K562 (cell line): ENCODE results near the gene RAB5A. TPM values are rescaled to one million over a fixed set of nuclear protein-coding genes. Genes with fewer than 3 reads are reported as not detected.

Experiments
- ATAC-seq: fragments of 200-7000 bp; cut with Tn5 transposase; 3 replicates; pipeline ENCODE4 v1.9.1; 2020; ENCODE audit warnings: moderate library complexity
- BruUV-seq: library from RNA; stranded (reverse); fragments of 400-500 nt; replicated peaks from 2 replicates; lab custom pipeline; 2021; lab: Mats Ljungman, UMichigan
- CTCF ChIA-PET: fragments of 300-600 bp; formaldehyde crosslinking; extraction: SDS; loops from one replicate; lab custom pipeline; 2021; ENCODE audit warnings: low intra/inter-chr PET ratio; lab: Yijun Ruan, JAX
- POLR2A ChIA-PET: fragments of 300-600, 350-650 bp; sonication (Branson Sonifier 250); formaldehyde crosslinking; extraction: SDS; loops from one replicate; lab custom pipeline; 2021; ENCODE audit warnings: antibody characterized with exemption, inconsistent platforms; lab: Yijun Ruan, JAX
- DNase-seq, 4 experiments: peaks; one replicate each; pipeline versions ENCODE4 v3.0.0 to v3.0.0-alpha.2; 2011 to 2018; ENCODE audit warnings: low spot score in 3 of 4, mixed read lengths in 3 of 4; ENCODE audit errors: extremely low read depth in 1 of 4
- FAIRE-seq: peaks from 2 replicates; lab custom pipeline; 2011; peaks lifted over from hg19 to GRCh38; lab: Jason Lieb, UNC
- H2AFZ ChIP-seq: 2 replicates; pipeline ENCODE4 v1.6.0; 2011; ENCODE audit warnings: low read depth, low read length, control low read depth, inconsistent platforms
- H3K27ac ChIP-seq: fragments of 200-600 bp; 3 replicates; pipeline ENCODE4 v1.8.0; 2011; ENCODE audit warnings: low read depth, mild to moderate bottlenecking, control low read depth, inconsistent platforms, low read length, moderate library complexity, mixed read lengths; ENCODE audit errors: extremely low read depth
- H3K27me3 ChIP-seq, 2 experiments: fragments of 300-600 bp in 1 of 2; 2 replicates in 1 of 2; 3 replicates in 1 of 2; pipeline versions ENCODE4 v1.6.0 to v1.8.0; 2011; ENCODE audit warnings: inconsistent platforms in 2 of 2, low read length in 2 of 2, mild to moderate bottlenecking in 1 of 2, mixed read lengths in 1 of 2, moderate library complexity in 1 of 2; ENCODE audit not compliant: control insufficient read depth in 2 of 2, insufficient read depth in 2 of 2
- H3K36me3 ChIP-seq: fragments of 300-600 bp; 3 replicates; pipeline ENCODE4 v1.8.0; 2011; ENCODE audit warnings: mild to moderate bottlenecking, low read length, inconsistent platforms; ENCODE audit not compliant: control insufficient read depth, insufficient read depth
- H3K4me1 ChIP-seq, 2 experiments: fragments of 200-600 bp in 1 of 2; replicated peaks in 1 of 2; 2 replicates in 1 of 2; 3 replicates in 1 of 2; pipeline versions ENCODE4 v1.5.1 to v1.8.0; 2011; ENCODE audit warnings: inconsistent platforms in 2 of 2, low read length in 2 of 2, mild to moderate bottlenecking in 1 of 2, mixed read lengths in 1 of 2, moderate library complexity in 1 of 2; ENCODE audit not compliant: control insufficient read depth in 2 of 2, insufficient read depth in 2 of 2
- H3K4me2 ChIP-seq: 2 replicates; pipeline ENCODE4 v1.6.1; 2011; ENCODE audit warnings: low read length, control low read depth, inconsistent platforms, mixed read lengths; ENCODE audit not compliant: insufficient read depth
- H3K4me3 ChIP-seq: fragments of 200-600 bp; sonication (generic), shearing (Covaris generic); 2 replicates; pipeline ENCODE4 v1.5.1; 2016; ENCODE audit warnings: control low read depth, inconsistent platforms
- H3K79me2 ChIP-seq: fragments of 200-600 bp; 3 replicates; pipeline ENCODE4 v1.8.0; 2011; ENCODE audit warnings: low read length, inconsistent platforms; ENCODE audit not compliant: control insufficient read depth, insufficient read depth
- H3K9ac ChIP-seq, 2 experiments: 2 replicates each; pipeline versions ENCODE4 v1.6.0 to v1.6.1; 2011; ENCODE audit warnings: low read depth in 2 of 2, low read length in 2 of 2, control low read depth in 1 of 2, inconsistent platforms in 1 of 2, mild to moderate bottlenecking in 1 of 2, mixed read lengths in 1 of 2; ENCODE audit not compliant: insufficient read depth in 1 of 2
- H3K9me1 ChIP-seq: one replicate; pipeline ENCODE4 v1.6.0; 2011; ENCODE audit warnings: inconsistent platforms, mild to moderate bottlenecking, low read length, moderate library complexity; ENCODE audit not compliant: control insufficient read depth, insufficient read depth
- H3K9me3 ChIP-seq: replicated peaks from 2 replicates; pipeline ENCODE4 v1.5.1; 2011; ENCODE audit warnings: low read depth, low read length, inconsistent platforms; ENCODE audit not compliant: control insufficient read depth, insufficient read depth
- H4K20me1 ChIP-seq: replicated peaks from 2 replicates; pipeline ENCODE4 v1.6.1; 2011; ENCODE audit warnings: low read length, inconsistent platforms, mixed read lengths; ENCODE audit not compliant: control insufficient read depth, insufficient read depth
- CAMTA2 ChIP-seq: fragments of 250-450 bp; sonication (Bioruptor Pico); conservative IDR thresholded peaks from 2 replicates; pipeline ENCODE4 v1.5.1; 2022
- ELF2 ChIP-seq: fragments of 250-450 bp; sonication (Bioruptor Pico); IDR thresholded peaks from 2 replicates; pipeline ENCODE4 v1.5.0; 2021; ENCODE audit warnings: mild to moderate bottlenecking
- HDAC1 ChIP-seq, 2 experiments: fragments of 450-650 bp; IDR thresholded peaks; 2 replicates each; pipeline ENCODE4 v1.6.1; 2016 to 2017; ENCODE audit warnings: inconsistent platforms in 1 of 2, mild to moderate bottlenecking in 1 of 2, moderate library complexity in 1 of 2
- JUNB ChIP-seq: fragments of 450-650 bp; formaldehyde crosslinking; conservative IDR thresholded peaks from 2 replicates; pipeline ENCODE4 v1.4.0; 2020; ENCODE audit warnings: mild to moderate bottlenecking
- KDM2B ChIP-seq: fragments of 250-450 bp; sonication (Bioruptor Pico); IDR thresholded peaks from 2 replicates; pipeline ENCODE4 v1.8.0; 2021; ENCODE audit warnings: mild to moderate bottlenecking, moderate library complexity
- LARP7 ChIP-seq: fragments of 450-650 bp; IDR thresholded peaks from 2 replicates; pipeline ENCODE4 v1.6.1; 2016
- MBD2 ChIP-seq: sonication (generic); IDR thresholded peaks from 2 replicates; pipeline ENCODE4 v1.6.1; 2016; ENCODE audit warnings: low read depth, borderline replicate concordance
- SMARCA4 ChIP-seq: fragments of 450-650 bp; IDR thresholded peaks from 2 replicates; pipeline ENCODE4 v1.6.1; 2016
- UBTF ChIP-seq, 2 experiments: IDR thresholded peaks; 2 replicates each; pipeline ENCODE4 v1.6.1; 2012; ENCODE audit warnings: improper control_type of control experiment in 2 of 2, low read depth in 2 of 2, low read length in 2 of 2, borderline replicate concordance in 1 of 2
- WGBS: fragments of 100-300 bp; shearing (Covaris generic); methylation state at CpG from one replicate; pipeline ENCODE4 v1.1.6; 2016; ENCODE audit warnings: low coverage, mixed read lengths; ENCODE audit not compliant: insufficient coverage; ENCODE audit errors: missing lambda C conversion rate; 5-methylcytosine and 5-hydroxymethylcytosine counted together
- in situ Hi-C: fragments of 300-500 bp; cut with MboI; formaldehyde crosslinking; loops from 4 replicates; pipeline ENCODE4 v1.15.0; 2018; ENCODE audit warnings: inconsistent platforms, mixed read lengths
- intact Hi-C: fragments of 100-400 bp; cut with micrococcal nuclease; formaldehyde crosslinking; loops from 2 replicates; pipeline ENCODE4 v1.14.2; 2022
- polyA plus RNA-seq, 8 experiments: library from polyadenylated mRNA; depleted of rRNA in 4 of 8; stranded (reverse) in 5 of 8; unstranded in 3 of 8; fragments of >200 nt; fragmentation: Nextera tagmentation in 2 of 8; fragmentation: Illumina TruSeq in 1 of 8; extraction: Ambion mirVana in 2 of 8; extraction: Trizol in 1 of 8; gene quantifications; 2 replicates each; pipeline versions ENCODE4 v1.2.1 to v1.2.3, GENCODE V29; 2011 to 2014; ENCODE audit warnings: inconsistent platforms in 1 of 8, missing spikeins in 1 of 8
- total RNA-seq, 7 experiments: library from RNA; depleted of rRNA in 6 of 7; stranded (reverse); fragments of >200 nt in 6 of 7; fragmentation: Illumina TruSeq in 2 of 7; extraction: Trizol in 2 of 7; gene quantifications; 2 replicates each; pipeline versions ENCODE4 v1.2.1 to v1.2.3, GENCODE V29; 2011 to 2021; ENCODE audit warnings: low replicate concordance in 1 of 7
- TF ChIP-seq, protein P1 (sequence below): fragments of 250-450 bp; sonication (Bioruptor Pico); IDR thresholded peaks from 2 replicates; pipeline ENCODE4 v1.4.0; 2020
- TF ChIP-seq, protein P2 (sequence below), 3 experiments: fragments of 200-800 bp in 1 of 3; fragments of 250-450 bp in 1 of 3; fragments of 450-650 bp in 1 of 3; sonication (Bioruptor Pico) in 1 of 3; sonication (Bioruptor generic) in 1 of 3; formaldehyde crosslinking in 1 of 3; IDR thresholded peaks; 2 replicates each; pipeline versions ENCODE4 v1.6.1 to v1.8.0; 2016 to 2022; ENCODE audit warnings: mild to moderate bottlenecking in 2 of 3, missing genetic modification characterization in 2 of 3, missing compliant biosample characterization in 1 of 3, moderate library complexity in 1 of 3

The RAB5A gene
- total and polyA plus RNA-seq, 9 of the 15 experiments (the other 6 are each of a cell fraction or from before 2014, with no cell fraction given), result 28.3 to 64.2 (median 49.0) TPM

- Histone ChIP-seq H2AFZ (no peak overlapping the region), H3K9ac (no peak overlapping the region), H3K27me3 (no peaks in the 10 kb centered on the region), H3K9me3 (no peaks in the 10 kb centered on the region), H3K36me3 (peaks cover 49% of the 10 kb centered on the region), H3K27ac (no peak overlapping the region), H3K4me1 (peaks cover 3 to 8% of the 10 kb centered on the region in 2 experiments; a peak in 4 of 5 replicates), H3K79me2 (peaks cover 66% of the 10 kb centered on the region), H4K20me1 (no peaks in the 10 kb centered on the region), H3K9me1 (no peaks in the 10 kb centered on the region), H3K4me3 (no peak overlapping the region), H3K4me2 (no peak overlapping the region)
- intact Hi-C loops, result no loop called here
- ChIA-PET POLR2A (interaction anchor here (0.8 to 1.1 kb wide), 2 partner anchors 10 to 185 kb away, joined by 3 to 5 read pairs; no protein-coding TSS in a partner anchor), CTCF (interaction anchor here (0.6 kb wide), 1 partner anchor 43 kb away, joined by 3 read pairs; no protein-coding TSS in a partner anchor)
- ATAC-seq (no peak), FAIRE-seq (no peak), DNase-seq (no peak)
- in situ Hi-C loops, result no loop called here
- WGBS, result 71% methylated on average over 3 of the region's 3 CpGs
- no TSS peak for BruUV-seq
- TF ChIP-seq HDAC1 (IDR thresholded peaks at IDR 0.05) (no peak), ELF2 (CRISPR knock-in tag) (no peak), LARP7 (no peak), UBTF (IDR thresholded peaks at IDR 0.05; ENCODE audit: borderline replicate concordance in 1 of 2, low read depth in 2 of 2, low read length in 2 of 2) (no peak), JUNB (CRISPR knock-in tag) (no peak), CAMTA2 (CRISPR knock-in tag) (no peak), MBD2 (no peak), KDM2B (no peak), SMARCA4 (no peak)
- TF ChIP-seq, protein P1, sequence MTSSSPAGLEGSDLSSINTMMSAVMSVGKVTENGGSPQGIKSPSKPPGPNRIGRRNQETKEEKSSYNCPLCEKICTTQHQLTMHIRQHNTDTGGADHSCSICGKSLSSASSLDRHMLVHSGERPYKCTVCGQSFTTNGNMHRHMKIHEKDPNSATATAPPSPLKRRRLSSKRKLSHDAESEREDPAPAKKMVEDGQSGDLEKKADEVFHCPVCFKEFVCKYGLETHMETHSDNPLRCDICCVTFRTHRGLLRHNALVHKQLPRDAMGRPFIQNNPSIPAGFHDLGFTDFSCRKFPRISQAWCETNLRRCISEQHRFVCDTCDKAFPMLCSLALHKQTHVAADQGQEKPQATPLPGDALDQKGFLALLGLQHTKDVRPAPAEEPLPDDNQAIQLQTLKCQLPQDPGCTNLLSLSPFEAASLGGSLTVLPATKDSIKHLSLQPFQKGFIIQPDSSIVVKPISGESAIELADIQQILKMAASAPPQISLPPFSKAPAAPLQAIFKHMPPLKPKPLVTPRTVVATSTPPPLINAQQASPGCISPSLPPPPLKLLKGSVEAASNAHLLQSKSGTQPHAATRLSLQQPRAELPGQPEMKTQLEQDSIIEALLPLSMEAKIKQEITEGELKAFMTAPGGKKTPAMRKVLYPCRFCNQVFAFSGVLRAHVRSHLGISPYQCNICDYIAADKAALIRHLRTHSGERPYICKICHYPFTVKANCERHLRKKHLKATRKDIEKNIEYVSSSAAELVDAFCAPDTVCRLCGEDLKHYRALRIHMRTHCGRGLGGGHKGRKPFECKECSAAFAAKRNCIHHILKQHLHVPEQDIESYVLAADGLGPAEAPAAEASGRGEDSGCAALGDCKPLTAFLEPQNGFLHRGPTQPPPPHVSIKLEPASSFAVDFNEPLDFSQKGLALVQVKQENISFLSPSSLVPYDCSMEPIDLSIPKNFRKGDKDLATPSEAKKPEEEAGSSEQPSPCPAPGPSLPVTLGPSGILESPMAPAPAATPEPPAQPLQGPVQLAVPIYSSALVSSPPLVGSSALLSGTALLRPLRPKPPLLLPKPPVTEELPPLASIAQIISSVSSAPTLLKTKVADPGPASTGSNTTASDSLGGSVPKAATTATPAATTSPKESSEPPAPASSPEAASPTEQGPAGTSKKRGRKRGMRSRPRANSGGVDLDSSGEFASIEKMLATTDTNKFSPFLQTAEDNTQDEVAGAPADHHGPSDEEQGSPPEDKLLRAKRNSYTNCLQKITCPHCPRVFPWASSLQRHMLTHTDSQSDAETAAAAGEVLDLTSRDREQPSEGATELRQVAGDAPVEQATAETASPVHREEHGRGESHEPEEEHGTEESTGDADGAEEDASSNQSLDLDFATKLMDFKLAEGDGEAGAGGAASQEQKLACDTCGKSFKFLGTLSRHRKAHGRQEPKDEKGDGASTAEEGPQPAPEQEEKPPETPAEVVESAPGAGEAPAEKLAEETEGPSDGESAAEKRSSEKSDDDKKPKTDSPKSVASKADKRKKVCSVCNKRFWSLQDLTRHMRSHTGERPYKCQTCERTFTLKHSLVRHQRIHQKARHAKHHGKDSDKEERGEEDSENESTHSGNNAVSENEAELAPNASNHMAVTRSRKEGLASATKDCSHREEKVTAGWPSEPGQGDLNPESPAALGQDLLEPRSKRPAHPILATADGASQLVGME (CRISPR knock-in tag), result no peak
- TF ChIP-seq, protein P2, sequence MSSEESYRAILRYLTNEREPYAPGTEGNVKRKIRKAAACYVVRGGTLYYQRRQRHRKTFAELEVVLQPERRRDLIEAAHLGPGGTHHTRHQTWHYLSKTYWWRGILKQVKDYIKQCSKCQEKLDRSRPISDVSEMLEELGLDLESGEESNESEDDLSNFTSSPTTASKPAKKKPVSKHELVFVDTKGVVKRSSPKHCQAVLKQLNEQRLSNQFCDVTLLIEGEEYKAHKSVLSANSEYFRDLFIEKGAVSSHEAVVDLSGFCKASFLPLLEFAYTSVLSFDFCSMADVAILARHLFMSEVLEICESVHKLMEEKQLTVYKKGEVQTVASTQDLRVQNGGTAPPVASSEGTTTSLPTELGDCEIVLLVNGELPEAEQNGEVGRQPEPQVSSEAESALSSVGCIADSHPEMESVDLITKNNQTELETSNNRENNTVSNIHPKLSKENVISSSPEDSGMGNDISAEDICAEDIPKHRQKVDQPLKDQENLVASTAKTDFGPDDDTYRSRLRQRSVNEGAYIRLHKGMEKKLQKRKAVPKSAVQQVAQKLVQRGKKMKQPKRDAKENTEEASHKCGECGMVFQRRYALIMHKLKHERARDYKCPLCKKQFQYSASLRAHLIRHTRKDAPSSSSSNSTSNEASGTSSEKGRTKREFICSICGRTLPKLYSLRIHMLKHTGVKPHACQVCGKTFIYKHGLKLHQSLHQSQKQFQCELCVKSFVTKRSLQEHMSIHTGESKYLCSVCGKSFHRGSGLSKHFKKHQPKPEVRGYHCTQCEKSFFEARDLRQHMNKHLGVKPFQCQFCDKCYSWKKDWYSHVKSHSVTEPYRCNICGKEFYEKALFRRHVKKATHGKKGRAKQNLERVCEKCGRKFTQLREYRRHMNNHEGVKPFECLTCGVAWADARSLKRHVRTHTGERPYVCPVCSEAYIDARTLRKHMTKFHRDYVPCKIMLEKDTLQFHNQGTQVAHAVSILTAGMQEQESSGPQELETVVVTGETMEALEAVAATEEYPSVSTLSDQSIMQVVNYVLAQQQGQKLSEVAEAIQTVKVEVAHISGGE (CRISPR knock-in tag; IDR thresholded peaks at IDR 0.05), result no peak
Observed at GRCh38 chr3:19972054-19972453, 25.2 kb downstream of the RAB5A start.
